ENCODE data around the gene COL13A1.

Gene COL13A1

GRCh38 chr10:69892816-69893215 lies 91.1 kb downstream of the COL13A1 start:
- DNase-seq = no peak

GRCh38 chr10:69893271-69893900 lies 91.7 kb downstream of the COL13A1 start:
- DNase-seq = no peak

DNA sequence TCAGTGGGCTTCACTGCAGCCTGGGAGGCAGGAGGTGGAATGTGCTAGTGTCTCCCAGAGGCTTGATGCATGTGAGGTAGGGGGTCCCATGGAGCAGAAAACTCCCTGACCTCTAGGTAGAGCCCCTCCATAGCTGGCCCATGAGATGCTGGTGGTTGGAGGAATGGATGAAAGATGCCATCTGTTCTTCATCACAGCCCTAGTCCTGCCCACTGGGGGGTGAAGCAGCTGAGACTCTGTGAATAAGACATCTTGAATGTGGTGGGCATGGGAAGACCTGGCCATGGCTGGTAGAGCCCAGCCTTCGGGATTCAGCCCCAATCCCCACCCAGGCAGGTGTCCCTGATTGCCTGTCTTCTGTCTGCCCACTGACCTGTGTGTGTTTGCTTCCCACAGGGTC lies 92.5 kb downstream of the COL13A1 start:
- no peak for DNase-seq

- peak; percentile 13 for DNase-seq
Observed at GRCh38 chr10:69895759-69896158, 94.1 kb downstream of the COL13A1 start.

- DNase-seq = peak; percentile 65
Observed at GRCh38 chr10:69896606-69897231, 95.0 kb downstream of the COL13A1 start.

- no peak for DNase-seq
Observed at GRCh38 chr10:69897432-69897831, 95.7 kb downstream of the COL13A1 start.

DNA sequence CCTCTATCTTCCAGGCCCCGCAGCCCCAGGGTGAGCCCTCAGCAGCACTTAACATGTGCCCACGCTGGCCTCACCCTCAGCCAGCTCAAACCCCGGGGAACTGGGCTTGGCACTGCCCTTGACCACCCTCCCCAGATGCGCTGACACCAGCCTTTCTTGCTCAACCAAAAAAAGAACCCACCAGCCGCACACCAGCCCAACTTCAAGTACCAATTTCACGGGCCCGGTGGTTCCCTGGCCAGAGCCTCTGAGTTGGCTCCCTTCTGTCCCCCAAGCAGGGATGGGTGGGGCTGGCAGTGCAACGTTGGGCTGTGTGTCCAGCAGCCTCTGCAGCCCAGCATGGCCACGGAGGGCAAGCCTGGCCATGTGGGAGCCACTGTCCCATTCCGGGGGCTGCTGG lies 96.3 kb downstream of the COL13A1 start:
- DNase-seq = no peak

GRCh38 chr10:69898524-69898923 lies 96.8 kb downstream of the COL13A1 start:
- DNase-seq = peak; percentile 12

DNA sequence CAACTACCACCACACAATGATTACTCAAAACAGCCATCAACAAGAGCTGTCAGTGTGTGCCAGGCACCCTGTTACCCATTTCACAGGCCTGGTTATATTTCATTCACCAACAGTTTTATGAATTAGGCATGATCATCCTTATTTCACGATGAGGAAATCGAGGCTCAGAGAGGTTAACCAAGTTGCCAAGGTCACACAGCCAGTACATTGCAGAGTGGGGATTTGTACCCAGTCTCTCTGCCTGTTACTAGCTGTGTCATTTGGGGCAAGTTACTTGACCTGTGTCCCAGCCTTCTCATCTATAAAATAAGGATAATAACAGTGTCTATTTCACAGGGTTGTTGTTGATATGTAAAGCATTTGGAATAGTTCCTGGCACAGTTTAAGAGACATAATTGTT lies 97.2 kb downstream of the COL13A1 start:
- DNase-seq = no peak

- peak; percentile 24 for DNase-seq
Observed at GRCh38 chr10:69899727-69900595, 98.3 kb downstream of the COL13A1 start.

GRCh38 chr10:69901022-69901421 lies 99.3 kb downstream of the COL13A1 start:
- peak; percentile 54 for DNase-seq

DNA sequence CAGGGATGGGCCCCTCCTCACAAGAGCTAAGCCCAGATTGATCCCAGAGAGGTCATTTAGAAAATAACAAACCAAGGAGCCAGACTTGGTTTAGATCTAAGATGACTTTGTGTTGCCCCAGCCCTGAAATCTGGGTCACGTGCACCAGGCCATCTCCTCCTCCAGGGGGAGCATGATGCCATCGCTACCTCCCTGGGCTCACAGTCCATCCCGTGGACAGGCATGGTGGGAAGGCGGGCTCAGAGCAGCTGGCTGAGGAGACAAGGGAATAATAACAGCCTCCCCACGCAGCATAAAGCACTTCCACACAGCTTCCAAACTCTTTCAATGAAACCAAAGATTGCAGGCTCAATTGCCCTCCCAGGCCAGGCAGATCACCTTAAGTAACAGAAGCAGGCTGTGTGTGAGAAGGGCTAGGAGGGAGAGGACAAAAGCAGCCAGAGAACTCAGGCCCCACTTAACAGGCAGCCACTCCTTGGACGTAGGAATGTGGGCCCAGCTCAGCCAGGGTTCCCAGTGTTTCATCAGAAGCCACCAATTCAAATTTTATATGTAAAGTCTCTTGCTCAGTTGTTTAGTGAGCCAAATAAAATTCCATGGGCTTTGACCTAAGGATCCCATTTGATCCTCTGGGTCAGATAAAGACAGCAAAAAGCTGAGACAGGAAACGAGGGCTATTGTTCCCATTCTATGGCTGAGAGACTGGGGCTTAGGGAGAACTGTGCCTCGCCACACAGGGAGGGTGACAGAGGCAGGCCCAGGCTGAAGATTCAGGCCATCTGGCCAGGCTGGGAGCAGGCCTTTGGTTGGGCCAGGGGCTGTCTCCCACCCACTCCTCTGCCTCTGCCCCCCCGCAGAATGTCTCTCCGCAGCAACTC lies 100.2 kb downstream of the COL13A1 start:
- DNase-seq = peak; percentile 52

- DNase-seq = no peak
Observed at GRCh38 chr10:69902835-69903535, 101.3 kb downstream of the COL13A1 start.

DNA sequence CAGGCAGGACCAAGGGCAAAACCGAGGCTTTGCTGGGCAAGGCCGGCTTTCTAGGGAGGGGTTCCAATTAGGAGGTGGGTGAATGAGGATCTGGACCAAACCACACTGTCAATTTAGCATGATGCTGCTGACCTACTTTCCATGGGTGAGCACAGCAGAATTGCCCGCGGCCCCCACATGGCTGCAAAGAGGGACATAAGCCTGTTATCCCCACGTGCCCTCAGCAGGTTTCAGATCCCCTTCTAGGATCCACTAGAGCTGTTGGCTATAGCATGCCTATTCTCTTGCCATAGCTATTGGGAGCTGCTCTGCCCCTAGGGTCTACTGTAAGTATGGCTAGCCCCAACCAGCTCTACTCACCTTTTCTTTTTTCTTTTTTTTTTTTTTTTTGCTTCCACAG lies 102.8 kb downstream of the COL13A1 start:
- DNase-seq = no peak

DNA sequence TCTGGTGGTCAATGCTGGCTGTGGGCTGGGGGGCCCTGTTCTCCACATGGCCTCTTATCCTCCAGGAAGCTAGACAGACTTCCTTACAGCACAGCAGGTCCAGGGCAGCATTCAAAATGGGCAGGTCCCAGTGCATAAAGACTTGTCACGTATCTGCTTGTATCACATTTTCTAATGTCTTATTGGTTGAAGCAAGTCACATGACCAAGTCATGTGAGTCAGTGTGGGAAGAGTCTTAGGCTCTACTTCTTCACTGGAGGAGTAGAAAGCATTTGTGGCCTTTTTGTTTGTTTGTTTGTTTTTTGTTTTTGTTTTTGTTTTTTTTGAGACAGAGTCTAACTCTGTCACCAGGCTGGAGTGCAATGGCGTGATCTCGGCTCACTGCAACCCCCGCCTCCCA lies 104.7 kb downstream of the COL13A1 start:
- no peak for DNase-seq

DNA sequence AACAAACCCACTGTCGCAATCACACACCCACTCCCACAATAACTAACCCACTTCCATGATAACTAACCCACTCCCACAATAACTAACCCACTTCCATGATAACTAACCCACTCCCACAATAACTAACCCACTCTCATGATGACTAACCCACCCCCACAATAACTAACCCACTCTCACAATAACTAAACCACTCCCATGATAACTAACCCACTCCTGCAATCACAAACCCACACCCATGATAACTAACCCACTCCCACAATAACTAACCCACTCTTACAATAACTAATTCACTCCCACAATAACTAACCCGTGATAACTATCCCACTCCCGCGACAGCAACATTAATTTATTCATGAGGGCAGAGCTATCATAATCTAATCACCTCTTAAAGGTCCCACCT lies 105.8 kb downstream of the COL13A1 start:
- no peak for DNase-seq

DNA sequence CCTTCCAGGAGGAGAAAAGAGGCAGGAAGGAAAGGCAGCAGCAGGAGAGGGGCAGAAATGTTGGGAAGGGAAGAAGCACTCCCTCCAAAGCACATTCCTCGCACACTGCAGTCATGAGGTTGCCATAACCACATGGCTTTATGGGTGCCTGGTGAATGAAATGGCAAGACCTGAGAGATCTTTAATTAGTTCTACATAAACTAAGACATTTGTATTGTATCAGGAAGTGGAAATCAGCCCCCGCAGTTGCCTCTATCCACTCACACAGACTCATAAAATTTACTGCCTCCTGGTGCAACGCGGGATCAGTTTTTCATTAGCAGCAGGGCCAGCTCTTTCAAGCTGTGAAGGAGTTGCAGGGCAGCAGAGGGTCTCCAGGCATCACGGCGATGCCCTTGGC lies 106.4 kb downstream of the COL13A1 start:
- no peak for DNase-seq

DNA sequence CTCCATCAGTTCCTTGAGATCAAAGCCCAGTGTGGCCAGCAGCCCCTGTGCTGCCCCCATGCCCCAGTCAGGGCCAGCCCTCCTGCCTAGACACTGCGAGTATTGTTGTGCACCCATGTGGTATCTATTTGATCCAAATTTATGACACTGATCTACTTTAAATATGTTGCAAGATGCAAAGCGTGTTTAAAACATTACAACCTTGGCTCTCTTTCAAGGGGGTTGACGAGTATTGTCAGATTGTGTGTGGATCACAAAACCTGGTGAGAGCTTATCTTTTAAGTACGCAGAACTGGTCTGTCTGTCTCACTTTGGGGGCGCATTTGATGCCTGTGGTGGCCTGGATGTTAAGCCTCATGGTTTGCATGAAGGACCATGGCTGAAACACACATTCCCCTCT lies 108.9 kb downstream of the COL13A1 start:
- DNase-seq = no peak

DNA sequence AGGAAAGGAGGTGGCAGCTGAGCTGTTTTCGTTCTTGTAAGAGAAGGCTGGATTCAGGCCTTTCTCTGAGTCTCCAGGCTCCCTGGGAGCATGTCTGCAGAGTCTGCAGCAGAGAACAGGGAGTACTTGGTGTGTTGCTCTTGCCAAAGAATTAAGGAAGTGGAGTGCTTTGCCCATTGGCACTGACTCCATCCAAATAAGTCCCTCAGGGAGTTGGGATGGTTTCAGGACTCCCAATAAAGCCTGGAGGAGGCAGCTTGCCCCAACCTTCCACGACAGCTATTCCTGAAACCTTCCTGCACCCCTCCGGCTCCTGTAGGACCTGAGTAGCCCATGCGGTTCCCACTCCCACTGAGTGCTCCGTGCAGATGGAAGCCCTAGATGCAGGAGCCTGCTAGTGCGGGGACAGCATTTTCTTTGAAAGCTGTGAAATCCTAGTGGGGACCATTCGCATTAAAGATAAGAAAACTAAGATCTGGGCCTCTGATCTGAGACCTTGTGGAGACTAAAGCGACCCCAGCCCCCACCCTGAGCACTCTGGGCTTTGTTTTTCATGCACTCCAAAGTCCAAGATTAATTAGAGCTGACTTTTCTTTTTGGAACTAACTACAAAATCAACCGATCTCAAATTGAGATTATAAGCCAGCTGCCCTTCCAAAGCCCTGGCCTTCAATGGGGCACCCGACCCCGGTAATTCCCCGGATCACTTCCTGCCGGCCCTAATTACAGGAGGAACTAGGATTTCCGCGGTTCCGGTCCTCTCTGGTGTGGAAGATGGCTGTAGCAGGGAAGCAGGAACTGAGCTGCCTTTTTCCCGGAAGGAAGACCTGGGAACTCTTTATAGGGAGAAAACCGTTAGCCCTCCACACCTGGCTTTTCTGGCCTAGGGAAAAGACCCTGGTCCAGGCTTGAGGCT lies 110.2 kb downstream of the COL13A1 start:
- no peak for DNase-seq

GRCh38 chr10:69912589-69912988 lies 110.9 kb downstream of the COL13A1 start:
- peak; percentile 36 for DNase-seq

All from NCI-H69 (cell line).